Activated T-cell treated with anti-CD3 and anti-CD28 coated beads, Interleukin-2, amount 50 U/mL, for 48 hours (primary cell): ENCODE results near the gene GRIK4.

Source experiments
- DNase-seq, 2 experiments: peaks; one replicate each; pipeline ENCODE4 v3.0.0-alpha.2; 2020

GRIK4 gene

DNA sequence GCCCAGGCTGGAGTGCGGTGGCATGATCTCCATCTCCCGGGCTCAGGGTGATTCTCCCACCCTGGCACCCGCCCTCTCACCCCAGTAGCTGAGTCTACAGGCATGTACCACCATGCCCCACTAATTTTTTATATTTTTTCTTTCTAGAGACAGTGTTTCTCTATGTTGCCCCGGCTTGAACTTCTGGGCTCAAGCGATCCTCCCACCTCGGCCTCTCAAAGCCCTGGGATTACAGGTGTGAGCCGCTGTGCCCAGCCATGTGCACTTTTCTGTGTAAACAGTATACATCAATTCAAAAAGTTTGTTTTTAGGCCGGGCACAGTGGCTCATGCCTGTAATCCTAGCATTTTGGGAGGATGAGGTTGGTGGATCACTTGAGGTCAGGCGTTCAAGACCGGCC lies 14.7 kb downstream of the GRIK4 start:
- DNase-seq = no peak

GRCh38 chr11:120527111-120527761 lies 15.7 kb downstream of the GRIK4 start:
- no peak for DNase-seq

DNA sequence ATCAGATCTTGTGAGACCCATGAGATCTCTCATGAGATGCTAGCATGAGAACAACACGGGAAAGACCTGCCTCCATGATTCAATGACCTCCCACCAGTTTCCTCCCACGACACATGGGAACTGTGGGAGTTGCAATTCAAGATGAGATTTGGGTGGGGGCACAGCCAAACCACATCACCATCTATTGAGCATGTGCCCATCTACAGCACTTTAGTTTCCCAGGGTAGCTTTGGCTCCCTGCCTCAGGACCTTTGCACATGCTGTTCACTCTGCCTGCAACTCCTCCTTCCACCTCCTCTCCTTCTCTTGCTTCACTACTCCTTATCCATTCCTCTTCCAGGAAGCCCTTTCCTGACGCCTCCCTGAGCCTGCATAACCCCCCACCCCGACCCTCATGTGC lies 17.2 kb downstream of the GRIK4 start:
- no peak for DNase-seq

GRCh38 chr11:120529214-120529613 lies 17.7 kb downstream of the GRIK4 start:
- no peak for DNase-seq

DNA sequence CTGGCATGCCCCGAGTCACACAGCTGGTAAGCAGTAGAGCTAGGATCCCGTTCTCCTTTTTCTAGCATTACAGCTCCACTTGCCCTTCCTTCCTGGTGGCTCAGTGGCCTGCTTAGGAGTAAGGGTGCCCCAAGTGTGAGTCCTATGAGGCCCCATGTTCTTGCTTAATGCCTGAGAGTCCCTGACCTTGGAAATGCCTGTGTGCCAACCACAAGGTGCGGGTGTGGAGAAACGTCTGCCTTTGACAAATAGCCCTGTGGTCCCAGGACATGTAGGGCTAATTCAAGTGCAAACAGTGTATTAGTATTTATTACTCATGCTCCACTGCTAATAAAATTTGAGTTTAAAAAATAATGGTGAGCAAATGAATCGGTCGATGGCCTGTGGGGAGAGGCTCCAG lies 18.4 kb downstream of the GRIK4 start:
- DNase-seq = no peak

DNA sequence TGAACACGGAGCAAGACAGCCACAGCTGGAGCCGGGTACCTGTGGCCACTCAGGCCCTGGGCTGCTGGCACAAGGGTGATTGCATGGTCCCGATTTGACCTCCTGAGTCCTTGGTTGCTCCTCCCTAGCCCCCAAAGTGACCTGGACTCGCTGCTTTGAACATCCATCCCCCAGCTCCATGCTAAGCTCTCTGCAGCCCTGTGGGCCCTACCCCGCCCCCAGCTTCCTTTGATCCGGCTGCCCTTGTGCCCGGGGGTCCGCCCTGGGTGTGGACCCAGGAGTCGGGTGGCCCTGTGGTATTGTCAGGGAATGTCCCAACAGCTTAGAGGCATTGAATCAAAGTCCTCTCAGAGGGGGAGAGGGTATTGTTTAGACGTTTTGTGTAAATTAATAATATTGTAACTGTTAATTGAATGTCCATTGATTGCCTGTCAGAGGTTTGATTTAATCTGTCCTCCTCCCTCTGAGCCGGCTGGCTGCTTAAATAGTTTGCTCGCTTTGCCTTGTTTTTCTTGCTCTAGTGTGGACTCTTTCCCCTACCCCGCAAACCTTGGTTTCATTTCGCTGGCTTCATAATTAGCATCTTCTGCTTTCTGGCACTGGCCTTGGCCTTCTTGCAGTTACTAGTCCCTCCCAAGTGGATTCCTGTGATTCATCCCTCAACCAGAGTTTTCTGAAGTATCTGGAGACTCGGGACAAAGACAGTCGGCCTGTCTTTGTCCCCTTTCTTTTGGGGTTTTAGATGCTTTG lies 20.7 kb downstream of the GRIK4 start:
- no peak for DNase-seq

GRCh38 chr11:120532832-120533196 lies 21.3 kb downstream of the GRIK4 start:
- DNase-seq = no peak

- DNase-seq = no peak
Measured at GRCh38 chr11:120536091-120536796, 24.7 kb downstream of the GRIK4 start.

- no peak for DNase-seq
Measured at GRCh38 chr11:120536797-120537169, 25.2 kb downstream of the GRIK4 start.

GRCh38 chr11:120537996-120538395 lies 26.4 kb downstream of the GRIK4 start:
- DNase-seq = no peak

- no peak for DNase-seq
Measured at GRCh38 chr11:120538707-120539106, 27.2 kb downstream of the GRIK4 start.

DNA sequence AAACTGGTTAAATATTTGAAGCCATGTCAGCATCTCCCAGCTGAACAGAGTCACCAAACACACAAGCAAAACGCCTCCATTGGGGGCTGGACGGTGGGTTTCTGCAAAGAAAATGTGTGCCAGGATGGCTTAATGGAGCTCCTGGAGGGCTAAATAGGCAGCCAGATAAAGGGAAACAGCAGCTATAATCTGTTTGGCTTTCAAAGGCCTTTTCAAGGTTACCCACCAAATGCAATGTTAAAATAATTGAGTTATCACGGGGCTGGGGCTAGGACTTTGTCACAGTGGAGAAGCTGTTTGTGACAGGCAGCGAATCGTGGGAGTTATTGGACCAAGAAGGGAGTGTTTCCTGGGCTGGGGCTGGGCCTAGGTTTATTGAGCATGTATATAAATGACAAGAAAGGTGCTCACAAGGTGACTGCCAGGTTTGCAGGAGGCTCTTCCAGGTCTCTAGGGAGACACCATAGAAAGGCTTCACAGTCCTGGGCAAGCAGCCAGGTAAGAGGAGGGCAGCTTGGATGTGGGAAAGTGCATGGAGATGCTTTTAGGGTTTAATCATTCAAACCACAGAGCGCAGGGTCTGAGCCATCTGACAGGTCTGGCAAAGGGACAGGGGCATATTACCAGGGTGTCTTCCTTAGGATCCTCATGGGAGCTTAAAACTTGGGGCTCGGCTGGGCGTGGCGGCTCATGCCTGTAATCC lies 28.3 kb downstream of the GRIK4 start:
- no peak for DNase-seq

DNA sequence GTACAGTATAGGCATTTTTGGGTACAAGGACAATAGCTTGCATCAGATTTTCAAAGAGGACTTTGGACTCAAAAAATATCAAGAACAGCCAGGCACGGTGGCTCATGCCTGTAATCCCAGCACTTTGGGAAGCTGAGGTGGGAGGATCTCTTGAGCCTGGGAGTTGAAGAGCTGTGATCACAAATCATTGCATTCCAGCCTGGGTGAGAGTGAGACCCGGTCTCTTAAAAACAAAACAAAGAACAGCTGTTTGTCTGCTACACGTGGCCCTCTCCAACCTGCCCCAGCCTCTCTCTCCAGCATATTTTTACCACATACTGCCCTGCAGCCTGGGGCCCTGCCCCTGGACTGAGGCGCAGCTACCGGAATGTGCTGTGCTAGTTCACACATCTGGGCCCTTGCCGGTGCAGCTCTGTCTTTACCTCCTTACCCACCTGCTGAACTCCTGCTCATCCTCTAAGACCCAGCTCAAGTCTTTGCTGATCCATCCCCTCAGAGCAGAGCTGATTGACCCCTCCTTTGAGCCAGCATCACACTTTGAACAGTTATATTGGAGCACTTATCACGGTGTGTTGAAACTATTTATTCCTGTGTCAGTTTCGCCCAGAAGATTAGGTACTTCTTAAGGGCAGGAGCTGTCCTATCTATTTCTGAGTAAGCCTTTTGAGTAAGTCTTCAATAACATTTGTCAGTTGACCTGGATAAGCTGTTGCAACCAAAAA lies 29.4 kb downstream of the GRIK4 start:
- no peak for DNase-seq

GRCh38 chr11:120543521-120544215 lies 32.1 kb downstream of the GRIK4 start:
- no peak for DNase-seq

- DNase-seq = no peak
Measured at GRCh38 chr11:120545813-120546212, 34.3 kb downstream of the GRIK4 start.

DNA sequence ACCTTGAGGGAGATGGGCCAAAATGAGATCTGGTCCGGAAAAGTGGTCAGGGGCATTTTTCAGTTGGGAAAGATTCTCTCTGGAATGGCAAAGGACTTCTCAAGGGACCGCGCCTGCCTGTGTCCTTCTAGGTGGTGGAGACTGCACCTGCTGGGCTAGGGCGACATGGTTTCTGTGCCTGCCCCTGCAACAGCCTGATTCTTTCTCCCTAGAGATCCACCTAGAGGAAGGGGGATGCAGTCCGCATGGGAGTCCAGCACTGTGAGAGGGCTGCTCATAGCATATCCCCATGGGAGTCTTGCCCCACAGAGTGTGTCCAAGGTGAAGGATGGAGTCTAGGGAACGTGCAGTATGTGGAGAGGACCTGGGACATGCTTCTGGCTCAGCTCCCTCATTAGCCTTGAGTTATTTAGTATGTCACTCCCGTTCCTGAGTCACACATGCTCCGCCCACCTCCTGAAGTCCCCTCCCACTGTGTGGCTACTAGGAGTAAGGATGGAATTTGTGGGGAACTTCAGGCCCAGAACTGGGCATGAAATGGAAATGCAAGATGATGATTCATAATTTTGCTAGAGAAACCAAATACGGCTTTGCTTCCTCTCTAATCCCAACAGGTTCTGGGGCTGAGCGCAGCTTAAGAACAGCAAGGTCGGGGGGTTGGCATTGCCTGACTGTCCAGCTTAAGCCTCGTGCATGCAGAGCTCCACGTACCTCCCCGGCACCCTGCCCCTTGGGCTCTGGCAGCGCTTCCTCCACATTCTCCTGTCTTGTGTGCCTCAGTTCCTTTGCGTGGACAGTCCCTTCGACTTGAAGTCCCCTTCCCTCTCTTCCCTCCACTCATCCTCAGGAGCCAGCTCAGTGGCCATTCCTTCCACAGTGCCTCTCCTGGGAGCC lies 35.0 kb downstream of the GRIK4 start:
- no peak for DNase-seq

- DNase-seq = no peak
Measured at GRCh38 chr11:120547316-120547715, 35.8 kb downstream of the GRIK4 start.

DNA sequence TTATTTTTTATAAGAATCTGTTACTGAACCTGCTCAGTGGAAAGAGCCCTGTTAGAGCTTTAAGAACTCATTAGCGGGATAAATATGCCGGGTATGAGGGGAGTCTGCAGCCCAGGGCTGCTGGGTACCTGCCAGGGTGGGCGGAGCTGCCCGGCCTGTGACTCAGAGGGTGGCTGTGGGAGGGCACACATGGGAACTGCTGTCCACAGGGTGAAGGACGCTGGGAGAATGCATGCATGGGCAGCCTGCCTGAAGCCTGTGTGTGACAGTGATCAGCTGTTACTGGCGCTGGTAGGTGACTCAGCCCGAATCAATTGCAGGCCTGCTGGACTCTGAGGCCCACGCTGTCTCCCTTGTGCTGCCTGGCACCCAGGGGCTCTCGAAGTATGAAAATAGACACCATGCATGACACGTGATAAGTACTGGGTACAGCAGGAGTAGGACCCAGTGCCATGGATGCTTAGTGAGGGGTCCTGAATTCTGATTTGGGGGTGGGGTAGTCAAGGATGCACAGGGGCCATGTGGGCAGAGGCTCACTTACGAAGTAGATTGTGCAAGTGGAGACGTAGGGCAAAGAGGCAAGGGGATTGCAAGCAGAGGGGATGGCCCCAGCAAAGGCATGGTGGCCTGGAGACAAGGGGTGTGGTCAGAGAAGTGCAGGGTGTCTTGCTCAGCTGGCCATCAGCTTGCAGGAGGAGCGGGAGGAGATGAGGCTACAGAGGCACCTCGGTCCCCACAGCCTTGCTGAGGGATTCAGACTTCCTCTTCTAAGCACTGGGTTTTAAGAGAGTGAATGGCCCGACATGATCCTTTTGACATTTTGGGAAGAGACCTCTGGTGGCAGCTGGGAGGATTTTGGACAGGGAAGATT lies 36.5 kb downstream of the GRIK4 start:
- DNase-seq = no peak

DNA sequence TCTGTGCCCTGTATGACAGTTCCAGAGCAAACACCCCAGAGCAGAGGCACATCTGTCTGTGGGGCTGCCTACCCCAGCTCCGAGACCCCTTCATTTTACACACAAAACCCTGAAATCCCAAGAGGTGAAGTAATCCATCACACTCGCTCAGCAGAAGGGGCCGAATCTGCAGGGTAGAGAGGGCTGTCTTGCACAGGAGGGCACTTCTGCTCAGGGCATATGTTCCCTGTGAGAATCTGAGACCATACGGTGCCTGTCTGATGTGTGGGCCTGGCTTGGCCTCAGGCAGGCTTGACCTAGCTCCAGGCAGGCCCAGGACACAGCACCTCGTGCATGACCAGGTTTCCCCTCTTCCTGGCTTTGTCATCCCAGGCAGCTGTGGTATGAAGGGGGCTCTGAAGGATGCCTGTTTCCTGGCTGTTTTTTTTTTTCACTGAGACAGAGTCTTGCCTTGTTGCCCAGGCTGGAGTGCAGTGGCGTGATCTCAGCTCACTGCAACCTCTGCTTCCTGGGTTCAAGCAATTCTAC lies 37.2 kb downstream of the GRIK4 start:
- DNase-seq = no peak

DNA sequence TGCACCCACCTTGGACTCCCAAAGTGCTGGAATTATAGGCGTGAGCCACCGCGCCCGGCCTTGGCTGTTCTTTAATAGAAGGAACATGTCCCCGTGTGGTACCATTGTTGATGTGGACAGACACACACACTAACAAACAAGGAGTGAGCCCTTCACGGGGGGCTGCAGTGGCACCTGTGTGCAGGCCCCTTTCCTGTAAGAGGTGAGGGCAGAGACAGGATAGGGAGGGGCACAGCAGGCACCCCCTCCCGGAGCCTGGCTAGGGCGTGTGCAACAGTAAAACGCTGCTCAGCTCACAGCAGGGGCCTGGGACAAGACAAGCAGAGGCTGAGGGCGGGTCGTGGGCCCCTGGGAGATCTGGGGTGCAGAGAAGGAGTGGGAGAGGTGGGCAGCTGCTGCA lies 37.8 kb downstream of the GRIK4 start:
- no peak for DNase-seq
